Measurements from ENCODE around the gene GALNT11.
"Not testable (repeated sequence)": the region's sequence is repeated elsewhere in the genome, so short reads cannot be mapped to it uniquely, and the experiment has no call there.

Gene GALNT11

GRCh38 chr7:152025077-152025936 lies at the start of gene GALNT11:
TSS of gene GALNT11 (plus strand) at chr7:152025674. CDS start at chr7:152094228, 68,554 bp downstream.
- DNase-seq: peak; percentile 80

DNA sequence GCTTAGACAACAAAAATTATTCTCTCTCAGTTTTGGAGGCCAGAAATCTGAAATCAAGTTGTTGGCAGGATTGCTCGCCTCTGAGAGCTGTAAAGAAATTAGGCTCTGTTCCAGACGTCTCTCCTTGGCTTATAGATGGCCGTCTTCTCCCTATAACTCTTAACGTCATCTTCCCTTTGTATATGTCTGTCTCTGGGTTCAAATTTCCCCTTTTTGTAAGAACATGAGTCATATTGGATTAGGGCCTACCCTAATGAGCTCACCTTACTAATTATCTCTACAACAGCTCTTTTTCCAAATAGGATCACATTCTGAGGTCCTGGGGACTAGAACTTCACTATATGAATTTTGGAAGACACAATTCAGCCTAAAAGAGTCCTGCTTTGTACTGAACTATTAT lies 46.9 kb upstream of the GALNT11 start:
- no peak for DNase-seq

DNA sequence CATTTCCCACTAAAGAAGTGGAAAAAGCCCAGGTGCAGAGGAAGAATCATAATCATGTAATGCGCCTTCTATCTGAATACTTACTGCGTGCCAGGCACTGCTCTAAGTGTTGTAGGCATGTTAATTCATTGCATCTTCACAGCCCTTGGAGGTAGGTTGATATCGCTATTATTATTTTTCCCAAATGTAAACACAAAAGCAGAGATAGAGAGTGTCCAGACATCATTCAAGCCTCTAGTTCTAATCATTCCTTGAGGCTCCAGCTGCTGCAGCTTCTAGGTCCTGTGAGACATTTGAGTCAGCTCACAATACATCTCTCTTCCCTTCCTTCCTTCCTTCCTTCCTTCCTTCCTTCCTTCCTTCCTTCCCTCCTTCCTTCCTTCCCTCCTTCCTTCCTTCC lies 44.3 kb upstream of the GALNT11 start:
- no peak for DNase-seq

- no peak for DNase-seq
Measured at GRCh38 chr7:151982806-151983205, 42.7 kb upstream of the GALNT11 start.

DNA sequence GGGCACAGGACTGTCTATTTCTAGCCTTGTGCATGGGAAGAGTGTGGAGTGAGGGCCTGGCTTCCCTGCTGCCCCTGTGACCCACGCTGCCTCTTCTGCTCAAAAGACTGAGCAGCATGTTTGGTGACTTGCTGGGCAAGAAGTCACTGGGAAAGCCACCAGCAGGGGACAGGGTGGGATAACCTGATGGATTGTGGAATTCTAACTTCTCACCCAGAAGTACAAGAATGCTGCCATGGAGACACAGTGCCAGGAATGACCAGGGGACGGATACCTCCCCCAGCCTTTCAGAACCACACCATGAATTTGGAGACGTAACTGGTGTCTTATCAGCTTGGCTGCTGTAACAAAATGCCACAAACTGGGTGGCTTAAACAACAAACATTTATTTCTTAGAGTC lies 40.9 kb upstream of the GALNT11 start:
- DNase-seq: no peak

DNA sequence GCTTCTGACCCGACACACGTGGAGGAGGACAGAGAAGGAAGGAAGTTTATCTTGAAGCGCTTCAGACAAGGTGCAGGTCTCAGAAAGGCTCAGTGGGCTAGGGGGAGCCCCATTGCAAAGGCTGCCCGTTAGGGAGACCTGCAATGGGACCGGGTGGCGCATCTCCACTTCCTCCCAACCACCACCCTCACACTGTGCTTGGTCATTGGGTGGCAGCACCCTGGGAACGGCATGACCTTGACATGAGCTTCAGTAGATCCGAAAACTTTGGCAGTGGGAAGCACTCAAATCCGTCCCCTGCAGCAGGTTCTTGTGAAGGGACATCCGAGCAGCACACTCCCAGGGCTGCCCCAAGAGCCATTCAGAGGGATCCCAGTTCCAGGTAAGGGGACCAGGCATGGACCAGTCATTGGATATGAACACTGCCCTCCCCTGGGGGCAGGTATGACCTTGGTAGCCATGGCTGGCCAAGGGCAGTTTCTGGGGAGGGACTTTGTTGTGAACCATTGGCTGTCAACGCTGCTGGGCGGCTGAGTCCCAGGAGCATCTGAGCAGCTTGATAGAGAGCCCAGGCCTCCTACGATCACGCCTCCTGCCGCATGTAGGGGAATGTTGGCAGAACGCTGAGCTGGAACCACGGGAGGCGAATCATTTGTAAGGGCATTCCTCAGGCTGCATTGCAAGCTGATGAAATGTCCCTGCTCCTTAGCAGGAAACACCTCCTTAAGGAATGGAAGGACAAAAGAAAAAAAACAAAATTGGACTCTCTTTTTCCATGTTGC lies 37.5 kb upstream of the GALNT11 start:
- no peak for DNase-seq

GRCh38 chr7:151992375-151992774 lies 33.1 kb upstream of the GALNT11 start:
- peak; percentile 27 for DNase-seq

GRCh38 chr7:151993977-151994676 lies 31.3 kb upstream of the GALNT11 start:
- no peak for DNase-seq

- no peak for DNase-seq
Measured at GRCh38 chr7:151999424-152000090, 25.9 kb upstream of the GALNT11 start.

DNA sequence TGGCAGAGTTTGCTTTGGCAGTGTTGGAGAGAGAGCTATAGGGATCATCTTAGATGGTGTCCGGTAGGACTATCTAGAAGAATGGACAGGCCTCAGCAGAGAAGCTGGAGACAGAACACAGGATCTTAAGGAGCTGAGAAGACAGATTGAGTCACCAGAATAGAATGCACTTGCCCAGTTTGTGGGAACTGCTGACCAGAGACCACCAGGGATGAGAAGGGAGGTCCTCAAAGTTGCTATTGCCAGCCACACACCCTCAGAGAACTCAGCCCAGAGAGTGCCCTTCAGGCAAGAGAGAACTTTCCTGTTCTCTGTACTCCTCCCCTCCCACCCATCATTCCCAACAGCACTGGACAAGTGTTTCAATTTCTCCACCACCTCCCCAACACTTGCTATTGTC lies 25.3 kb upstream of the GALNT11 start:
- DNase-seq: no peak

GRCh38 chr7:152006336-152006735 lies 19.1 kb upstream of the GALNT11 start:
- DNase-seq: no peak

DNA sequence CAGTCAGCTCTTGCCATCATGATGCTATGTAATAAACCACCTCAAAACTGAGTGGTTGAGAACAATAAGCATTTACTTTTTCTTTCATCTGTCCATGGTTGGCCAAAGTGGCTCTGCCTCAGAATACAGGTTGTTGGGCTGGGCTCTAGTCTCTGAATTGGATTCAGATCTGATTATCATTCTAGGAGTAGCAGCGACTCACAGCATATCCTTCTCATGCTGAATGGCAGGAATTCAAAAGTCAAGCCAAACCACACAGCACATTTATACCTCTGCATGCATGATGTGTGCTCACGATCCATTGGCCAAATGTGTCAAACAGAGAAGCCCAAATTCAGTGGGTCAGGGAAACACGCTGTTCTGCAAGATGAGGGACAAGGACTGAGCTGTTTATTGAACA lies 13.6 kb upstream of the GALNT11 start:
- no peak for DNase-seq

- DNase-seq: no peak
Measured at GRCh38 chr7:152013230-152013629, 12.2 kb upstream of the GALNT11 start.

GRCh38 chr7:152013974-152014373 lies 11.5 kb upstream of the GALNT11 start:
- no peak for DNase-seq

- no peak for DNase-seq
Measured at GRCh38 chr7:152014722-152015121, 10.8 kb upstream of the GALNT11 start.

- DNase-seq: no peak
Measured at GRCh38 chr7:152015600-152015999, 9.9 kb upstream of the GALNT11 start.

- no peak for DNase-seq
Measured at GRCh38 chr7:152016947-152017346, 8.5 kb upstream of the GALNT11 start.

DNA sequence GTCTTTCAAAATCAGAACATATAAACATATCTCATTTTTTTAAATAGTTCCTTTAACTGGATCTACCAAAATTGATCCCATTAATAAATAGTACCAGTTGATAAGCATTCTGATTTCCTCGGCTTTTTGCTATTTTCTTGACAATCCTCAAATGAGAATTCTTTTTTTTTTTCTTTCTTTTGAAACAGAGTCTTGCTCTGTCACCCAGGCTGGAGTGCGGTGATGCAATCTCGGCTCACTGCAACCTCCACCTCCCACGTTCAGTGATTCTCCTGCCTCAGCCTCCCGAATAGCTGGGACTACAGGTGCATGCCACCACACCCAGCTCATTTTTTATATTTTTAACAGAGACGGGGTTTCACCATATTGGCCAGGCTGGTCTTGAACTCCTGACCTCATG lies 7.8 kb upstream of the GALNT11 start:
- DNase-seq: not testable (repeated sequence)

- DNase-seq: not testable (repeated sequence)
Measured at GRCh38 chr7:152021740-152022139, 3.7 kb upstream of the GALNT11 start.

DNA sequence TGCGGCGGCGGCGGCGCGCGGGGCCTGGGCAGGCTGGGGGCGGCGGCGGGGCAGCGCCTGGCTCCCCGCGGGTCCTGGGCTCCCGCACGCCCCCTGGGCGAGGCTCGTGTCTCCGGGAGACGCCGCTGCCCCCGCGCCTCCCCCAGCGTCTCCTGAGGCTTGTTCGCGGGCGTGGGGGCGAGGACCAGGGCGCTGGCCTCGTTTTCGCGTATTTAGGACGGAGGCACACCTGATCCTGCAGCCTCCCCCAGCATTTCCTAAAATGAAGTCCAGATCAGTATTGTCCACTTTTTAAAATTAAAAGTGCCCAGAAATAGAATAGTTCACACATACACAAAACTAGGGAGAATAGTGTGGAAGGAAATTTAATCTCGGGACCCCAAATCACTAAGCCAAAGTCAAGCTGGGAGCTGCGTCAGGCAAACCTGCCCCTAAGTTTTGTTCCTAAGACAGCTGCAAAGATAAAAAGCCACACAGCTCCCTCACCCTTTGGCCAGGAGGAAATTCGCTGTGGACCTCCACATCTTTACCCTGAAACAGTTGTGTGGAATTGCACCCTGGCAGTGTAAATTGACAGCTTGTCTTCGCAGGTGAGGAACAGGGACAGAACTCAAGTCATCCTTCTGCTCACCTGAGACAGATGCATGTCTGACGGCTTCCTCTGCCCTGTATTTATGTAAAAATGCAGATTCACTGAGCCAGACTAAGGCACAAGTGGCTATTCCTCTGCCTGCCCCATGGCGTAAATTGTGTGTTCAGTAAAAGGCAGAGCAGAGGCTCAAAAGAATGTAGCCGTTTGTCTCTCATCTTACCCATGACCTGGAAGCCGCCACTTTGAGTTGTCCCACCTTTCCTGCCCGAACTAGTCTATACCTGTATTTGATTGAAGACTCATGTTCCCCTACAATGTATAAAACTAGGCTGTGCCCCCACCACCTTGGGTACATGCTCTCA lies 740 bp downstream of the GALNT11 start:
- no peak for DNase-seq

- not testable (repeated sequence) for DNase-seq
Measured at GRCh38 chr7:152027491-152028365, 2.3 kb downstream of the GALNT11 start.

Data from activated CD4-positive, alpha-beta T cell treated with anti-CD3 and anti-CD28 coated beads for 1 hour (primary cell).